Neural progenitor cell (in vitro differentiated cells): ENCODE data around the gene COL23A1.

Experiments
- CTCF ChIP-seq: fragments of 200-600 bp; sonication (generic); IDR thresholded peaks from 2 replicates; pipeline ENCODE4 v1.5.1; 2017; ENCODE audit warnings: antibody characterized with exemption, mild to moderate bottlenecking
- EZH2 ChIP-seq: fragments of 200-600 bp; sonication (generic); IDR thresholded peaks from 2 replicates; pipeline ENCODE4 v1.6.1; 2017; ENCODE audit warnings: antibody characterized with exemption, mild to moderate bottlenecking, moderate library complexity
- EZH2phosphoT487 ChIP-seq: fragments of 200-600 bp; sonication (generic); IDR thresholded peaks from 2 replicates; pipeline ENCODE4 v1.6.1; 2017; ENCODE audit warnings: antibody characterized with exemption

GRCh38 chr5:178228609-178229008 is 361.6 kb downstream of the COL23A1 start:
- no peak for TF ChIP-seq CTCF
- TF ChIP-seq EZH2, result no peak
- no peak for TF ChIP-seq EZH2phosphoT487
